Keratinocyte (primary cell): ENCODE results near the gene SEC31A. TPM values are rescaled to one million over a fixed set of nuclear protein-coding genes. Genes with fewer than 3 reads are reported as not detected.

ENCODE experiments used
- DNase-seq: peaks from one replicate; pipeline ENCODE4 v3.0.0-alpha.2; 2011; ENCODE audit warnings: low read depth, missing footprints, low spot score
- FAIRE-seq: peaks from 2 replicates; lab custom pipeline; 2011; peaks lifted over from hg19 to GRCh38; lab: Jason Lieb, UNC
- H2AFZ ChIP-seq: 2 replicates; pipeline ENCODE4 v1.6.0; 2012; ENCODE audit warnings: low read length, control low read depth, inconsistent platforms; ENCODE audit not compliant: control insufficient read depth
- H3K27ac ChIP-seq: 2 replicates; pipeline ENCODE4 v1.5.1; 2011; ENCODE audit warnings: low read length; ENCODE audit not compliant: control insufficient read depth, insufficient read depth
- H3K27me3 ChIP-seq: 3 replicates; pipeline ENCODE4 v1.6.0; 2011; ENCODE audit warnings: low read length; ENCODE audit not compliant: control insufficient read depth, insufficient read depth; ENCODE audit errors: extremely low read depth
- H3K36me3 ChIP-seq, 2 experiments: 2 replicates in 1 of 2; 3 replicates in 1 of 2; pipeline ENCODE4 v1.5.1; 2011; ENCODE audit warnings: low read length in 2 of 2, mild to moderate bottlenecking in 1 of 2; ENCODE audit not compliant: control insufficient read depth in 2 of 2, insufficient read depth in 2 of 2; ENCODE audit errors: extremely low read depth in 1 of 2
- H3K4me1 ChIP-seq: 3 replicates; pipeline ENCODE4 v1.5.1; 2011; ENCODE audit warnings: low read length; ENCODE audit not compliant: control insufficient read depth, insufficient read depth; ENCODE audit errors: extremely low read depth
- H3K4me2 ChIP-seq: 3 replicates; pipeline ENCODE4 v1.6.0; 2011; ENCODE audit warnings: low read depth, low read length; ENCODE audit not compliant: control insufficient read depth, insufficient read depth; ENCODE audit errors: extremely low read depth
- H3K4me3 ChIP-seq, 3 experiments: fragments of 200-600 bp in 1 of 3; sonication (generic) in 1 of 3; 2 replicates in 2 of 3; 3 replicates in 1 of 3; pipeline ENCODE4 v1.5.1; 2011 to 2016; ENCODE audit warnings: low read length in 3 of 3, mild to moderate bottlenecking in 3 of 3, control low read depth in 2 of 3, inconsistent platforms in 1 of 3, low read depth in 1 of 3, mixed read lengths in 1 of 3, mixed run types in 1 of 3, moderate library complexity in 1 of 3; ENCODE audit not compliant: control insufficient read depth in 2 of 3, insufficient read depth in 2 of 3; ENCODE audit errors: extremely low read depth in 1 of 3
- H3K79me2 ChIP-seq: 2 replicates; pipeline ENCODE4 v1.6.0; 2012; ENCODE audit warnings: low read length; ENCODE audit not compliant: control insufficient read depth, insufficient read depth
- H3K9ac ChIP-seq: 3 replicates; pipeline ENCODE4 v1.6.0; 2011; ENCODE audit warnings: low read length; ENCODE audit not compliant: control insufficient read depth, insufficient read depth; ENCODE audit errors: extremely low read depth
- H3K9me1 ChIP-seq: 3 replicates; pipeline ENCODE4 v1.6.0; 2011; ENCODE audit warnings: low read length; ENCODE audit not compliant: control insufficient read depth, insufficient read depth; ENCODE audit errors: extremely low read depth
- H3K9me3 ChIP-seq: 2 replicates; pipeline ENCODE4 v1.5.1; 2012; ENCODE audit warnings: low read depth, low read length; ENCODE audit not compliant: control insufficient read depth
- H4K20me1 ChIP-seq: 3 replicates; pipeline ENCODE4 v1.6.0; 2011; ENCODE audit warnings: low read length; ENCODE audit not compliant: control insufficient read depth, insufficient read depth; ENCODE audit errors: extremely low read depth
- EZH2 ChIP-seq: IDR thresholded peaks from one replicate; pipeline ENCODE4 v1.6.1; 2012; ENCODE audit warnings: inconsistent platforms, mild to moderate bottlenecking, low read length, moderate library complexity
- dilution Hi-C: fragments of 300-500 bp; cut with MboI; formaldehyde crosslinking; loops from one replicate; pipeline ENCODE4 v1.7.0; 2020; ENCODE audit warnings: low sequenced_read_pairs; ENCODE audit not compliant: extremely low pct_ligation_motif_present
- polyA plus RNA-seq, 5 experiments: library from polyadenylated mRNA; depleted of rRNA in 3 of 5; stranded (reverse) in 3 of 5; stranded (forward) in 1 of 5; unstranded in 1 of 5; fragments of >200 nt; gene quantifications; 1 replicate in 1 of 5; 2 replicates in 3 of 5; 3 replicates in 1 of 5; pipeline versions ENCODE4 v1.2.1 to v1.2.3, GENCODE V29; 2011 to 2012; ENCODE audit warnings: missing spikeins in 2 of 5, low read depth in 1 of 5, low replicate concordance in 1 of 5
- TF ChIP-seq, protein P1 (sequence below), 3 experiments: IDR thresholded peaks in 1 of 3; conservative IDR thresholded peaks in 1 of 3; optimal IDR thresholded peaks in 1 of 3; 2 replicates in 2 of 3; 3 replicates in 1 of 3; pipeline versions ENCODE3 to v1.5.1; 2011; ENCODE audit warnings: low read length in 3 of 3, mild to moderate bottlenecking in 3 of 3, moderate library complexity in 2 of 3, control low read depth in 1 of 3, inconsistent platforms in 1 of 3; ENCODE audit not compliant: insufficient read depth in 2 of 3; ENCODE audit errors: extremely low read depth in 1 of 3

SEC31A gene
- polyA plus RNA-seq, 1 donor (not counting 4 experiments of a cell fraction or from before 2014, with no cell fraction given) = 192 TPM

- no peak overlapping the region for H3K4me3 ChIP-seq
- no peaks in the 10 kb centered on the region for H3K9me1 ChIP-seq
- H3K4me1 ChIP-seq = no peaks in the 10 kb centered on the region
- no peak for FAIRE-seq
- H3K4me2 ChIP-seq = no peak overlapping the region
- dilution Hi-C loops = no loop called here
- TF ChIP-seq, protein P1, sequence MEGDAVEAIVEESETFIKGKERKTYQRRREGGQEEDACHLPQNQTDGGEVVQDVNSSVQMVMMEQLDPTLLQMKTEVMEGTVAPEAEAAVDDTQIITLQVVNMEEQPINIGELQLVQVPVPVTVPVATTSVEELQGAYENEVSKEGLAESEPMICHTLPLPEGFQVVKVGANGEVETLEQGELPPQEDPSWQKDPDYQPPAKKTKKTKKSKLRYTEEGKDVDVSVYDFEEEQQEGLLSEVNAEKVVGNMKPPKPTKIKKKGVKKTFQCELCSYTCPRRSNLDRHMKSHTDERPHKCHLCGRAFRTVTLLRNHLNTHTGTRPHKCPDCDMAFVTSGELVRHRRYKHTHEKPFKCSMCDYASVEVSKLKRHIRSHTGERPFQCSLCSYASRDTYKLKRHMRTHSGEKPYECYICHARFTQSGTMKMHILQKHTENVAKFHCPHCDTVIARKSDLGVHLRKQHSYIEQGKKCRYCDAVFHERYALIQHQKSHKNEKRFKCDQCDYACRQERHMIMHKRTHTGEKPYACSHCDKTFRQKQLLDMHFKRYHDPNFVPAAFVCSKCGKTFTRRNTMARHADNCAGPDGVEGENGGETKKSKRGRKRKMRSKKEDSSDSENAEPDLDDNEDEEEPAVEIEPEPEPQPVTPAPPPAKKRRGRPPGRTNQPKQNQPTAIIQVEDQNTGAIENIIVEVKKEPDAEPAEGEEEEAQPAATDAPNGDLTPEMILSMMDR (optimal IDR thresholded peaks at IDR 0.05 in 1 of 3, IDR thresholded peaks at IDR 0.05 in 1 of 3, conservative IDR thresholded peaks at IDR 0.05 in 1 of 3; ENCODE audit: extremely low read depth in 1 of 3, insufficient read depth in 2 of 3, low read length in 3 of 3) = no peak
- no peak for TF ChIP-seq EZH2
- no peaks in the 10 kb centered on the region for H3K9me3 ChIP-seq
- peaks cover 0 to 2% of the 10 kb centered on the region in 2 experiments for H3K36me3 ChIP-seq
- H3K27ac ChIP-seq = no peak overlapping the region
- no peak for DNase-seq
- H3K9ac ChIP-seq = no peak overlapping the region
- H2AFZ ChIP-seq = no peak overlapping the region
- H3K27me3 ChIP-seq = no peaks in the 10 kb centered on the region
- no peaks in the 10 kb centered on the region for H4K20me1 ChIP-seq
- peaks cover 45% of the 10 kb centered on the region for H3K79me2 ChIP-seq
Observed at GRCh38 chr4:82774711-82775171, 116.2 kb downstream of the SEC31A start.

DNA sequence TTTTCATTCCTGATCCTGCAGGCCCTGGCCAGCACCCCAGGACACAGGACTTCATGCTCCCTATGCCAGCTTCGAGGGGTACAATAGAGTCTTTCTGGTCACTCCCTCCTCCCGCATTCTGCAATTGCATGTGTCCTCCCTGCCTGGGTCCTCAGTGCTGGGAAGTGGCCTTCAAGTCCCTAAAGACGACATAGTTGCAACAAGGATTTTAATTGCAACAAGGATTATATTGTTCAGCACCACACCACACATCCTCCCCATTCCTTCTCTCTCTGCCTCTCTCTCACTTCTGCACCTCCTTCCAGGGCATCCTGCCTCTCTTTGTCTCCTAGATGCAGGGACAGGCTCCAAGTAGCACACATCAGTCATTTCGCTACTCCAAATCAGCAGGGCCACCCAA is 117.9 kb downstream of the SEC31A start:
- Histone ChIP-seq H3K9me1 (no peaks in the 10 kb centered on the region), H3K79me2 (peaks cover 37% of the 10 kb centered on the region)

More for the DNA sequence above, 117.9 kb downstream of the SEC31A start:
- DNase-seq (no peak), FAIRE-seq (no peak)
- Histone ChIP-seq H4K20me1 (no peaks in the 10 kb centered on the region), H3K27me3 (no peaks in the 10 kb centered on the region), H3K4me3 (no peak overlapping the region), H3K27ac (no peak overlapping the region), H3K36me3 (peaks cover 0 to 2% of the 10 kb centered on the region in 2 experiments), H2AFZ (no peak overlapping the region), H3K4me2 (no peak overlapping the region), H3K9me3 (no peaks in the 10 kb centered on the region), H3K9ac (no peak overlapping the region), H3K4me1 (no peaks in the 10 kb centered on the region)
- TF ChIP-seq, protein P1 (optimal IDR thresholded peaks at IDR 0.05 in 1 of 3, IDR thresholded peaks at IDR 0.05 in 1 of 3, conservative IDR thresholded peaks at IDR 0.05 in 1 of 3; ENCODE audit: extremely low read depth in 1 of 3, insufficient read depth in 2 of 3, low read length in 3 of 3) = no peak
- no peak for TF ChIP-seq EZH2
- dilution Hi-C loops = no loop called here
